ENCODE results near the gene PTPN2.

Gene PTPN2

GRCh38 chr18:12837747-12838146, 46.3 kb downstream of the PTPN2 start:
- TF ChIP-seq, protein P1, sequence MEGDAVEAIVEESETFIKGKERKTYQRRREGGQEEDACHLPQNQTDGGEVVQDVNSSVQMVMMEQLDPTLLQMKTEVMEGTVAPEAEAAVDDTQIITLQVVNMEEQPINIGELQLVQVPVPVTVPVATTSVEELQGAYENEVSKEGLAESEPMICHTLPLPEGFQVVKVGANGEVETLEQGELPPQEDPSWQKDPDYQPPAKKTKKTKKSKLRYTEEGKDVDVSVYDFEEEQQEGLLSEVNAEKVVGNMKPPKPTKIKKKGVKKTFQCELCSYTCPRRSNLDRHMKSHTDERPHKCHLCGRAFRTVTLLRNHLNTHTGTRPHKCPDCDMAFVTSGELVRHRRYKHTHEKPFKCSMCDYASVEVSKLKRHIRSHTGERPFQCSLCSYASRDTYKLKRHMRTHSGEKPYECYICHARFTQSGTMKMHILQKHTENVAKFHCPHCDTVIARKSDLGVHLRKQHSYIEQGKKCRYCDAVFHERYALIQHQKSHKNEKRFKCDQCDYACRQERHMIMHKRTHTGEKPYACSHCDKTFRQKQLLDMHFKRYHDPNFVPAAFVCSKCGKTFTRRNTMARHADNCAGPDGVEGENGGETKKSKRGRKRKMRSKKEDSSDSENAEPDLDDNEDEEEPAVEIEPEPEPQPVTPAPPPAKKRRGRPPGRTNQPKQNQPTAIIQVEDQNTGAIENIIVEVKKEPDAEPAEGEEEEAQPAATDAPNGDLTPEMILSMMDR (conservative IDR thresholded peaks at IDR 0.05; ENCODE audit: low read depth), result no peak
- DNase-seq (ENCODE audit: low spot score), result no peak
- peak overlapping the region; percentile 95; the same call in 1 of the 2 replicates for H3K27ac ChIP-seq
- CTCF ChIA-PET, result no interaction called here
- POLR2A ChIA-PET (ENCODE audit: low non-redundant PET), result no interaction called here

DNA sequence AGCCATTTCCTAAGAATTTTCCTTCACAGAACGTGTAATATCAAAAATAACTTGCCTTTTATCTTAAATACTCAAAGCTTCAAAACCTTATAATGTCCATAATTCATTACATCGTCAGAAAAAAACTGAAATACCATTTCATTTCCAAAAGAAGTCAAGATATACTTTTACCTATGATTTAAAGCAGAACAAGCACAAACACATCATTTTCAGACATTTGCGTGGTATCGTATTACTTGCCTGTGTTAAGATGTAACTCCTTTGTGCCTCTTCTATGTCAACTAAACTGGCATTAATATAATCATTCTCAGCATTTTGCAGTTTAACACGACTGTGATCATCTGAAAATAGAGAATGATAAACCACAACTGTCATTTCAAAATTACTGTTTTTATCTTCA, 47.5 kb downstream of the PTPN2 start:
- DNase-seq (ENCODE audit: low spot score), result no peak
- peak overlapping the region; percentile 69 for H3K27ac ChIP-seq
- CTCF ChIA-PET, result no interaction called here
- TF ChIP-seq, protein P1 (conservative IDR thresholded peaks at IDR 0.05; ENCODE audit: low read depth), result no peak
- POLR2A ChIA-PET (ENCODE audit: low non-redundant PET), result no interaction called here

- ChIA-PET POLR2A (ENCODE audit: low non-redundant PET) (no interaction called here), CTCF (interaction anchor here (0.7 kb wide), 1 partner anchor 421 kb away, joined by 3 read pairs; the partner anchor contains the start of gene PRELID3A)
- H3K27ac ChIP-seq, result no peak overlapping the region
- DNase-seq (ENCODE audit: low spot score), result no peak
- TF ChIP-seq, protein P1 (conservative IDR thresholded peaks at IDR 0.05; ENCODE audit: low read depth), result no peak
These were observed 55.7 kb downstream of the PTPN2 start for GRCh38 chr18:12828116-12829051.

GRCh38 chr18:12827588-12827987, 56.4 kb downstream of the PTPN2 start:
- ChIA-PET CTCF (interaction anchor here (0.6 to 0.7 kb wide), 3 partner anchors 71 to 420 kb away, joined by 3 read pairs; partner anchors contain the start of gene PRELID3A), POLR2A (ENCODE audit: low non-redundant PET) (no interaction called here)
- TF ChIP-seq, protein P1 (conservative IDR thresholded peaks at IDR 0.05; ENCODE audit: low read depth), result no peak
- DNase-seq (ENCODE audit: low spot score), result no peak
- no peak overlapping the region for H3K27ac ChIP-seq

DNA sequence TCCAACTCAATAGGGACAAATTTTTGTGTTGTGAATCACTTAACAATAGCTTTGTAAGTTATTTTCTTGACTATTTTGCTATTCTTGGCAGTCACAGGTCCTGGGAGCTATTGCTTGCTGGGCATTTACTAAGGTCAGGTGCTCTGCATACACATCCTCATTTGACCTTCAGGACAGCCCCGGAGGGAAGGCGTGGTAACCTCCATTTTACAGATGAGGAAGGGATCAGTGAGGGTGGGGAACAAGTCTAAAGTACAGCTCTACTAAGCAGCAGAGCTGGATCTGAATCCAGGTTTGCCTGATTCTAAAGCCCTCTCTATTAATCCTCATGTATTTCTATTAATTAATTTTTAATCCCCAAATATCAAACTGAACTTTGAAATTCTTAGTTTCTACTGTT, 58.8 kb downstream of the PTPN2 start:
- no peak for DNase-seq (ENCODE audit: low spot score)
- H3K27ac ChIP-seq, result no peak overlapping the region
- CTCF ChIA-PET, result interaction anchor here (0.7 kb wide), 1 partner anchor 72 kb away, joined by 3 read pairs; no protein-coding TSS in a partner anchor
- POLR2A ChIA-PET (ENCODE audit: low non-redundant PET), result interaction anchor here (0.6 kb wide), 1 partner anchor 821 kb away, joined by 3 read pairs; no protein-coding TSS in a partner anchor
- TF ChIP-seq, protein P1 (conservative IDR thresholded peaks at IDR 0.05; ENCODE audit: low read depth), result no peak

DNA sequence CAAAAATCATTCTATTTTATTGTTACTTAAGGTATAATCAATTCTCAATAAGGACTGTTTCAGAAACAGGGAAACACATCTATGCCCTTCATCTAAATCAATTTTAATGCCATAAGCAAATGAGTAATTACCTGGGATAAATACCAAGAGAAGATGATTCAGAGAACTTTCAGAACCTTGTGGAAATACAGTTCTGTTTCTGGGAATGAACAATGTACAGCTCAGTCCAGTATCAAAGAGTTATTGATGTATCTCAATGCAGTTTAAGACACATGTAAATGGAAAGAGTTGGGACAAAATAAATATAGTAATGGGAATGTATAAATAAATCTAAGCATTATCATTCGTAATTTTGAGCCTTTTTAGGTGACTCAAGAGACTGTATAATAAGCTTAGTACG, 60.1 kb downstream of the PTPN2 start:
- POLR2A ChIA-PET (ENCODE audit: low non-redundant PET), result interaction anchor here (0.6 kb wide), 1 partner anchor 60 kb away, joined by 3 read pairs; the partner anchor contains the start of gene PTPN2
- TF ChIP-seq, protein P1 (conservative IDR thresholded peaks at IDR 0.05; ENCODE audit: low read depth), result no peak
- CTCF ChIA-PET, result no interaction called here

More for the DNA sequence above, 60.1 kb downstream of the PTPN2 start:
- no peak overlapping the region for H3K27ac ChIP-seq
- no peak for DNase-seq (ENCODE audit: low spot score)
